Mucosa of rectum (tissue), 2 donors: ENCODE data around the gene GPR173.
A peak's percentile ranks its signal among the peaks of the same experiment; 100 is the strongest.

ENCODE experiments used
- H3K27ac ChIP-seq, 2 donors: one replicate each; pipeline ENCODE4 v1.7.0; 2013; ENCODE audit warnings: inconsistent platforms in 2 of 2, low read depth in 2 of 2, low read length in 2 of 2
- H3K27me3 ChIP-seq, 2 donors: one replicate each; pipeline ENCODE4 v1.7.0; 2013; ENCODE audit warnings: low read length in 2 of 2; ENCODE audit not compliant: control insufficient read depth in 2 of 2, insufficient read depth in 2 of 2
- H3K36me3 ChIP-seq, 2 donors: one replicate each; pipeline ENCODE4 v1.7.0; 2013; ENCODE audit warnings: low read length in 2 of 2; ENCODE audit not compliant: control insufficient read depth in 2 of 2, insufficient read depth in 2 of 2
- H3K4me1 ChIP-seq, 2 donors: one replicate each; pipeline ENCODE4 v1.7.0; 2013; ENCODE audit warnings: low read length in 2 of 2, mild to moderate bottlenecking in 1 of 2; ENCODE audit not compliant: control insufficient read depth in 2 of 2, insufficient read depth in 2 of 2
- H3K4me3 ChIP-seq, 2 donors: one replicate each; pipeline ENCODE4 v1.7.0; 2013; ENCODE audit warnings: low read length in 2 of 2
- H3K9ac ChIP-seq, 2 donors: one replicate each; pipeline ENCODE4 v1.7.0; 2013; ENCODE audit warnings: low read length in 2 of 2, low read depth in 1 of 2, mild to moderate bottlenecking in 1 of 2
- H3K9me3 ChIP-seq, 2 donors: one replicate each; pipeline ENCODE4 v1.7.0; 2013; ENCODE audit warnings: low read length in 2 of 2; ENCODE audit not compliant: control insufficient read depth in 2 of 2
- donor health status: healthy.
- donor health status: Normal muscosa, but diverticular disease.

The GPR173 gene

DNA sequence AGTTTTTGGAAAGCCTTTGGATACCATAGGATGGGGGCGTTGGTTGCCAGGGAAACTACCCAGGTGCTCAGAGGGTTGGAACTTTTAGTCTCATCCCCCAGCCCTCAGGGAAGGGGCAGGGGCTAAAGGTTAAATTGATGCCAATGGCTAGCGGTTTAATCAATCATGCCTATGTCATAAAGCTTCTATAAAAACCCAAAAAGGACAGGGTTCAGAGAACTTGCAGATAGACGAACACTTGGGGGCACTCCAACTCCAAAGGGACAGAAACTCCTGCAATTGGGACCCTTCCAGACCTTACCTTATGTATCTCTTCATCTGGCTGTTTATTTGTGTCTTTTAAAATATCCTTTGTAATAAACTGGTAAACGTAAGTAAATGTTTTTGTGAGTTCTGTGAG lies 30.0 kb upstream of the GPR173 start:
- H3K36me3 ChIP-seq = no peaks in the 10 kb centered on the region
- H3K27ac ChIP-seq = no peak overlapping the region
- H3K4me1 ChIP-seq = no peaks in the 10 kb centered on the region
- H3K27me3 ChIP-seq = peaks cover 3% of the 10 kb centered on the region in 2 donors
- no peaks in the 10 kb centered on the region for H3K9me3 ChIP-seq
- no peak overlapping the region for H3K4me3 ChIP-seq
- H3K9ac ChIP-seq = no peak overlapping the region

- H3K27ac ChIP-seq = no peak overlapping the region
- no peaks in the 10 kb centered on the region for H3K36me3 ChIP-seq
These were observed 26.2 kb upstream of the GPR173 start for GRCh38 chrX:53022381-53022780.

GRCh38 chrX:53028678-53029077 lies 19.9 kb upstream of the GPR173 start:
- Histone ChIP-seq H3K36me3 (no peaks in the 10 kb centered on the region), H3K4me3 (no peak overlapping the region), H3K27me3 (peaks cover 4 to 14% of the 10 kb centered on the region in 2 donors), H3K9ac (no peak overlapping the region), H3K4me1 (no peaks in the 10 kb centered on the region), H3K9me3 (no peaks in the 10 kb centered on the region), H3K27ac (no peak overlapping the region)

More at GRCh38 chrX:53022381-53022780, 26.2 kb upstream of the GPR173 start:
- no peak overlapping the region for H3K9ac ChIP-seq
- H3K27me3 ChIP-seq = peaks cover 3 to 6% of the 10 kb centered on the region in 2 donors
- no peaks in the 10 kb centered on the region for H3K9me3 ChIP-seq
- no peak overlapping the region for H3K4me3 ChIP-seq
- H3K4me1 ChIP-seq = no peaks in the 10 kb centered on the region

DNA sequence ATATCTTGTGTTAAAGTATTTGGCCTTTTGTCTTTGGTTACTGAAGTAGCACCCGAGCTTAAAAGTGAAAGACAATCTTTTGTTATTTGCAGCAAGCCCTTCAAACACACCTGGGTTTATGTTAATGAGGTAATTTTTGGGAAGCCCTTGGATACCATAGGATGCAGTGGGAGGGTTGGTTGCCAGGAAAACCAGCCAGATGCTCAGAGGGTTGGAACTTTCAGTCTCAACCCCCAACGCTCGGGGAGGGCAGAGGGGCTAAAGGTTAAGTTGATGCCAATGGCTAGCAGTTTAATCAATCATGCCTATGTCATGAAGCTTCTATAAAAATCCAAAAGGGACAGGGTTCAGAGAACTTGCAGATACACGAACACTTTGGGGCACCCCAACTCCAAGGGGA lies 17.2 kb upstream of the GPR173 start:
- Histone ChIP-seq H3K27me3 (peaks cover 12 to 13% of the 10 kb centered on the region in 2 donors), H3K9me3 (no peaks in the 10 kb centered on the region), H3K9ac (no peak overlapping the region), H3K36me3 (no peaks in the 10 kb centered on the region), H3K4me3 (no peak overlapping the region), H3K27ac (no peak overlapping the region), H3K4me1 (no peaks in the 10 kb centered on the region)

DNA sequence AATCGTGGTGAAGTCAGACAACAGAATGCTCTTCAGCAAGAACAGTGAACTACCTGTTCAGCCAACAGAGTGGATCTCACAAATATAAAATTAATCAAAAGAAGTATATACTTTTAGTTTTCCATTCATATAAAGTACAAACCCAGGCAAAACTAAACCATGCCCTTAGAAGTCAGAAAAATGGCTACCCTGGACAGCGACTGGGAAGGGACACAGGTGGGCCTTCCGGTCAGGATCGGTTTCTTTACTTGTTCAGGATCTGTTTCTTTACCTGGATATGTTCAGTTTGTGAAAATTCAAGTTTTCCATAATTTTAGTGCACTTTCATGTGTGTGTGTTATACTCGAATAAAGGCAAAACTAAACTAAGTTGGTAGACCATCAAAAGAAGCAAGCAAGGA lies 12.4 kb upstream of the GPR173 start:
- Histone ChIP-seq H3K27ac (no peak overlapping the region), H3K9ac (no peak overlapping the region), H3K4me1 (no peaks in the 10 kb centered on the region), H3K4me3 (no peak overlapping the region), H3K27me3 (peaks cover 6 to 8% of the 10 kb centered on the region in 2 donors), H3K9me3 (no peaks in the 10 kb centered on the region), H3K36me3 (no peaks in the 10 kb centered on the region)

GRCh38 chrX:53039236-53039635 lies 9.4 kb upstream of the GPR173 start:
- H3K27me3 ChIP-seq = peaks cover 8 to 14% of the 10 kb centered on the region in 2 donors
- H3K36me3 ChIP-seq = no peaks in the 10 kb centered on the region
- H3K9me3 ChIP-seq = no peaks in the 10 kb centered on the region
- no peak overlapping the region for H3K27ac ChIP-seq
- H3K9ac ChIP-seq = no peak overlapping the region
- H3K4me1 ChIP-seq = no peaks in the 10 kb centered on the region
- H3K4me3 ChIP-seq = no peak overlapping the region

- H3K9ac ChIP-seq = no peak overlapping the region
- H3K4me3 ChIP-seq = no peak overlapping the region
- H3K27me3 ChIP-seq = peaks cover 0 to 10% of the 10 kb centered on the region in 2 donors
These were observed 3.6 kb upstream of the GPR173 start for GRCh38 chrX:53044995-53045394.

DNA sequence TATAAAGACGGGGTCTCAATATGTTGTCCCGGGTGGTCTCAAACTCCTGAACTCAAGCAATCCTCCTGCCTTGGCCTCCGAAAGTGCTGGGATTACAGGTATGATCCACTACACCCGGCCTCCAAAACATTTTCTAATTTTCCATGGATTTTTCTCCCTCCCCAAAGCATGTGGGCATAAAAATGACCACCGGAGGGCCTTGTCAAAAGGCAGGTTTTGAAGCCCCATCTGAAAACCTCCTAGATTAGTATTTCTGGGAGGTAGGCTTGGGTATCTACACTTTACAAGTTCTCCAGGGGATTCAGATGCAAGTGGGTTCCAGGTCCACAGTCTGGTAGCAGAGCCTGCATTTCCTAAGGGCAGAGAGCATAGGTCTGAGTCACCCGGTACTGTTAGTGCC lies 1.4 kb upstream of the GPR173 start:
- H3K9me3 ChIP-seq = no peaks in the 10 kb centered on the region
- H3K27ac ChIP-seq = no peak overlapping the region
- no peaks in the 10 kb centered on the region for H3K36me3 ChIP-seq
- H3K9ac ChIP-seq = no peak overlapping the region
- H3K4me3 ChIP-seq = no peak overlapping the region
- peaks cover 0 to 11% of the 10 kb centered on the region in 2 donors for H3K27me3 ChIP-seq
- H3K4me1 ChIP-seq = no peaks in the 10 kb centered on the region

More at GRCh38 chrX:53044995-53045394, 3.6 kb upstream of the GPR173 start:
- no peaks in the 10 kb centered on the region for H3K4me1 ChIP-seq
- H3K9me3 ChIP-seq = no peaks in the 10 kb centered on the region
- H3K27ac ChIP-seq = no peak overlapping the region
- H3K36me3 ChIP-seq = no peaks in the 10 kb centered on the region

DNA sequence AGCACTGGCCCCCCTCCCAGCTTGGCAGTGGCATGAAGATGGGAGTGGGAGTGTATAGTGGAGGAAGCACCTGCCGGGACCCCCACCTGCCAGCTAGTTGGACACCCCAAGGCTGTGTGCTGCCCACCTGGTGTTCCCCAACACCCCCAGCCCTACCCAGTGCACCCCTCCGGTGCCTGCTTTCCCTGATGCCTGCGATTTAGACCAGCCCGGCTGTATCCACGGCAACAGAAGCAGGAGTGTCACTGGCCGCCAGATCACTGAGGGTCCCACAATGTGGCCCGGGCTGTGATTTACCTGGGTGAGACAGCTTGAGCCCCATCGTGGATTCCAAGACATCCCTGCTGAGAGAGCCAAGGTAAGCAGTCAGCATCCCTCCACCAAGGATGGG lies 533 bp downstream of the GPR173 start:
- Histone ChIP-seq H3K9ac (no peak overlapping the region), H3K4me1 (no peaks in the 10 kb centered on the region), H3K27ac (no peak overlapping the region), H3K4me3 (peak overlapping the region; percentile 2 to 34), H3K27me3 (peaks cover 0 to 4% of the 10 kb centered on the region in 2 donors), H3K9me3 (no peaks in the 10 kb centered on the region), H3K36me3 (no peaks in the 10 kb centered on the region)

GRCh38 chrX:53050841-53051240 lies 2.3 kb downstream of the GPR173 start:
- H3K4me3 ChIP-seq = no peak overlapping the region

More at GRCh38 chrX:53050841-53051240, 2.3 kb downstream of the GPR173 start:
- Histone ChIP-seq H3K4me1 (no peaks in the 10 kb centered on the region), H3K27me3 (peaks cover 6 to 10% of the 10 kb centered on the region in 2 donors), H3K9me3 (no peaks in the 10 kb centered on the region), H3K27ac (no peak overlapping the region), H3K9ac (no peak overlapping the region), H3K36me3 (no peaks in the 10 kb centered on the region)
